C1 segment of cervical spinal cord (tissue), 14 donors: Measurements from ENCODE around the gene ARHGAP18.

ENCODE experiments used
- DNase-seq, 14 donors: peaks; one replicate each; lab custom pipeline; 2025; lab: John Stamatoyannopoulos, UW

The ARHGAP18 gene

GRCh38 chr6:129670634-129671033 is 39.3 kb downstream of the ARHGAP18 start:
- no peak for DNase-seq

GRCh38 chr6:129667621-129668020 is 42.4 kb downstream of the ARHGAP18 start:
- DNase-seq: no peak

- no peak for DNase-seq
Measured at GRCh38 chr6:129667034-129667433, 42.9 kb downstream of the ARHGAP18 start.

DNA sequence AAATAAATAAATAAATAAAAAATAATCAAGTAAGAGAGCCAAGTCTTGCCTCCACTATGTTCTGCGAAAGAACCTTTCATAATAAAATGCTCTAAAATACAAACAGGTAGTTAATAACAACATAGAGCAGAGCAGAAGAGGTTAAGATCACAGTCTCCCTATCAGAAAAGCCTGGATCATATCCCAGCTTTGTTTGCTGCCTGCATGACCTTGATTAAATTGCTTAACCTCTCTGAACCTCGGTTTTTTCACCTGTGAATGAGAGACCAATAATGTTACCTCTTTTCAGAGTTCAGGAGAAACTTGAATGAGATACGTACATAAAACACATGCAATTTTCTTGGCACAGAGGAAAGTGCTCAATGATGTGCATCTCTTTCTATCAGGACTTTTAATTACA is 44.4 kb downstream of the ARHGAP18 start:
- no peak for DNase-seq

GRCh38 chr6:129663531-129663930 is 46.4 kb downstream of the ARHGAP18 start:
- no peak for DNase-seq

DNA sequence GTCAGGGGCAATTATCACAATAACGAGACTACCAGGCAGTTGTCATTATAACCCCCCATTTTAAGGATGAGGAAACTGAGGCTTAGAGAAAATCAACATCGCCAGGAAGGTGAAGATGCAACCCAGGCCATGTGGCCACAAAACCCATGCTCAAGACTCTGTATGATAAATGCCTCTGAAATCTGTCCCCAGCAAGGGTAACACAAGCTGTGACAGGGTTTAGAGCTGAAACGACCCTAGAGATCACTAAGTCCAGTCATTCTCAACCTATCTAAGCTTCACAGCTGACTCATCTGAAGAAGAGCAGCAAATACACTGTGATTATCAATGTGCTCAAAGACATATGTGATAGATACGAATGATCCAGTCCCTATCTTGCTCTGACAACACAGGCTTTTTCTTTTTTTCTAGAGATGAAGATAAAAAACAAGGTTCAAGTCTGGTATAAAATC is 47.0 kb downstream of the ARHGAP18 start:
- DNase-seq: no peak

GRCh38 chr6:129662406-129662766 is 47.6 kb downstream of the ARHGAP18 start:
- no peak for DNase-seq

GRCh38 chr6:129661536-129662405 is 48.2 kb downstream of the ARHGAP18 start:
- peak in 4 of 14 donors; percentile 3 to 23 (median 18) for DNase-seq

GRCh38 chr6:129660346-129660676 is 49.7 kb downstream of the ARHGAP18 start:
- DNase-seq: no peak

GRCh38 chr6:129659590-129660345 is 50.2 kb downstream of the ARHGAP18 start:
- no peak for DNase-seq

GRCh38 chr6:129659167-129659566 is 50.8 kb downstream of the ARHGAP18 start:
- no peak for DNase-seq

DNA sequence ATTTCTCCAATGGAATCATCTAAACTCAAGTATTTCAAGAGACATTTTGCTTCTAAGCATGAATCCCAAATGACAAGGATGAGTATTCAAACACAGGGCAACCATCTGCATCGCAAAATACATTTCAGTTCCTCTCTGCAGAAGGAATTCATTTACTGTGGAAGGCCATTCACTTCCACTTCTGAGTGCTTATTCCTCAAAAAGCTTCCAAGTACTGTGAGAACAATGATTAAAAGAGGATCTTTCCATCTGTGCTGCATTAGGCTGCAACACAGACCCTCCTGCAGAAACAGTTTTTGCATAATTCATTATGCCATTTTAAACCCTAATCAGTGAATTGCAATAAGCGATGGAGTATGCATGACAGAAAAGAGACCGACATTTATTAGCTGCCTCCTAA is 52.5 kb downstream of the ARHGAP18 start:
- DNase-seq: no peak

DNA sequence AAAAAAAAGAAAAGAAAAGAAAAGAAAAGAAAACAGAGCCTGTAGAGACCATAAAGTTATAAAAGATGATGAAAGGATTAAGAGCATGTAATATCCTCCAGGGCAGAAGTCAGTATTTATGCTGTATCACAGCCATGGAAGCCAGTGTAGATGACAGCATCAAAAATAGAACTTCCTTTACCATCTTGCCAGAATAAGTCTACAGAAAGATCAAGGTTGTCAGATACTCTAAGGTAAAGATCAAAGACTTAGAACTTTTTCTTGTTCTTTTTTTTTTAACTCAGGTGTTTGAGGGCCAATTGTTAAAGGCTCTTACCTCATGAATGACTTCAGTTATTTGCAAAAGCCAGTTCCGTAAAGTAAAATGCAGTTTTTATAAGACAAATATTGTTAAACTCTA is 54.6 kb downstream of the ARHGAP18 start:
- DNase-seq: no peak

GRCh38 chr6:129653746-129654145 is 56.2 kb downstream of the ARHGAP18 start:
- DNase-seq: no peak

GRCh38 chr6:129653229-129653628 is 56.7 kb downstream of the ARHGAP18 start:
- DNase-seq: no peak

GRCh38 chr6:129651291-129651691 is 58.7 kb downstream of the ARHGAP18 start:
- DNase-seq: no peak

DNA sequence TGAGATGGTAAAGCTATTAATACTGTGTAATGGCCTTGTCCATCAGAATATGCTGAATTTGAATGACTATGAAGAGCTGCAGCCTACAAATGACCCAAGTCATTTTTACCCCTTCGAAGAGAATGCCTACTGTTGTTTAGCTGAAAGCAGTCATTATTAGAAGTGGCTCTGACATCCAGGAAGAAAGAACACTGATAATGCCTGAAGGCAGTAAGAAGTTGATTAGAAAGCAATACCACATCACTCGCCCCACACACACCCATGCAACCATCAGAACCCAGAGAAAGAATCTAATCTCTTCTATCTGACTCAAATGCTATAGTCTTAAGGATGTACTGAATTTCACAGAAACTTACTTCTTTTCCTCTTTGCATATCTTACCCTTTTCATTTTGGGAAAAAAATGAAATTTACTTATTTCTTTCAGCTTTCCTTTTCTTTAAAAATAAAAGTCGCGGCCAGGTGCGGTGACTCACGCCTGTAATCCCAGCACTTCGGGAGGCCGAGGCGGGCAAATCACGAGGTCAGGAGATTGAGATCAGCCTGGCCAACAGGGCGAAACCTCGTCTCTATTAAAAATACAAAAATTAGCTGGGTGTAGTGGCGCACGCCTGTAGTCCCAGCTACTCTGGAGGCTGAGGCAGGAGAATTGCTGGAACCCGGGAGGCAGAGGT is 61.0 kb downstream of the ARHGAP18 start:
- no peak for DNase-seq

DNA sequence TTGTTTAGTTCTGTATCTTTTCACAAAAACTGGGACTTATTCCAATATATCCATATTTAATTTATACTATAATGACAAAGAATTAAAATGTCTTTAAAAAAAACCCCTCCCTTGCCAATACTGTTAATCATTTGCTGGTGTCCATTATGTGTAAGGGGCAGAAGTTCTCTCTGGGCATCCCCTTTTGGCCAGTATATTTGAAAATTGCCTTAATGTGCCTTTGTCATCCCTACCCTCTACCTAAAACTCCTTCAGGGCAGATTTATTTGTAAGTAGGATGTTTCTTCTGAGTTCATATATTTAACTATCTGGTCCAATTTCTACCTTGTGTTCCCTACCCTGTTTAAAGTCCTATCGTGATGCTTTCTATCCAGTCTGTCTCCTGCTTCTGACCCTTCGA is 62.9 kb downstream of the ARHGAP18 start:
- DNase-seq: no peak

- no peak for DNase-seq
Measured at GRCh38 chr6:129646642-129647041, 63.3 kb downstream of the ARHGAP18 start.

DNA sequence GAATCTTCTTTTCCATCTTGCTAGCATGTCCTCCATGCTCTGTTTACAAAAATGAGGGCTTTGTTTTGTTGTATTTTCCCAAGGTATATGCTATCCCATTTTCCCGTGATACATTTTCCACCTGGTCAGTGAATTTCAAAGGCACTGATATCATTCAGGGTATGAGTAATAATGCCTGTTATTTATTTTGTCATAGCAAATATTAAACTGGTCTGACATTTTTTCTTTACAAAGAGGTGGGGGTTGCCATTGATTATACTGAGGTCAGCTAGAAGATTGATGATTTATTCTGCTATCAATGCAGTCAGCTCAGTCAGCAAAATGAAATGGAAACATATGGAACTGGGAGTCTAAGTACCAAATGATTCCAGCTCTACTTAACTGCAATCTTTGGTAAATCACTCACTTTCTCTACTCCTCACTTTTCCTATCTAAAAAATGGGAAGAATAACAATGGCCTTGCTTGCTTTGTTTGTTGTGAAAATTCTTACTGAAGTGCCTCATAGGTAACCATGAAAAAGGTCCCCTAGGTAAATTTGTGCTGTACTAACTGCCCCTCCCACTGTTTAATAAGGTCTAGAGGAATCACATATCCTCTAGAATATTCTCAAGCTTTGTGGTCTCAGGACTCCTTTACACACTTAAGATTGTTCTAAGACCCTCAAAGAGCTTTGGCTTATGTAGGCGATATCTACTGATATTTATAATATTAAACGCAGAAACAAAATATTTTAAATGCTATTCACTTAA is 64.0 kb downstream of the ARHGAP18 start:
- DNase-seq: no peak

GRCh38 chr6:129645106-129645829 is 64.7 kb downstream of the ARHGAP18 start:
- DNase-seq: no peak
